Body of pancreas (tissue), 4 donors: Measurements from ENCODE around the gene S1PR3. TPM values are rescaled to one million over a fixed set of nuclear protein-coding genes. Genes with fewer than 3 reads are reported as not detected.

Source experiments
- ATAC-seq: fragments of 150-250 bp; one replicate; pipeline ENCODE4 v1.9.1; 2016
- DNase-seq, 4 donors: peaks; one replicate each; pipeline ENCODE4 v3.0.0-alpha.2; 2019
- H3K27ac ChIP-seq, 4 donors: fragments of 200-600 bp; sonication (generic); 1 replicate in 3 of 4; 2 replicates in 1 of 4; pipeline versions ENCODE4 v1.5.1 to v1.6.1; 2016 to 2019; ENCODE audit warnings: mild to moderate bottlenecking in 1 of 4, mixed read lengths in 1 of 4, moderate library complexity in 1 of 4
- H3K27me3 ChIP-seq, 2 donors: fragments of 200-600 bp; sonication (generic); one replicate each; pipeline ENCODE4 v1.6.0; 2016; ENCODE audit warnings: mild to moderate bottlenecking in 1 of 2
- H3K36me3 ChIP-seq, 2 donors: fragments of 200-600 bp; sonication (generic); replicated peaks in 1 of 2; 2 replicates each; pipeline ENCODE4 v1.5.1; 2016; ENCODE audit warnings: low read depth in 2 of 2; ENCODE audit not compliant: insufficient read depth in 1 of 2
- H3K4me1 ChIP-seq: fragments of 200-600 bp; sonication (generic); one replicate; pipeline ENCODE4 v1.6.0; 2016
- H3K4me3 ChIP-seq, 2 donors: fragments of 200-600 bp; sonication (generic); 1 replicate in 1 of 2; 2 replicates in 1 of 2; pipeline ENCODE4 v1.5.1; 2016 to 2019
- H3K9me3 ChIP-seq, 3 donors: fragments of 200-600 bp; sonication (generic); 1 replicate in 2 of 3; 2 replicates in 1 of 3; pipeline ENCODE4 v1.5.1; 2016
- CTCF ChIP-seq, 7 experiments: fragments of 450-650 bp in 4 of 7; fragments of 200-600 bp in 3 of 7; sonication (generic) in 3 of 7; IDR thresholded peaks; one replicate each; pipeline ENCODE4 v1.5.1; 2016 to 2019; ENCODE audit warnings: antibody characterized with exemption in 7 of 7
- POLR2A ChIP-seq, 3 donors: fragments of 450-650 bp; IDR thresholded peaks; one replicate each; pipeline ENCODE4 v1.6.1; 2016; ENCODE audit warnings: antibody characterized with exemption in 3 of 3, mild to moderate bottlenecking in 2 of 3
- WGBS, 2 donors: methylation state at CpG; one replicate each; pipeline ENCODE4 v1.1.5; 2017; 5-methylcytosine and 5-hydroxymethylcytosine counted together
- intact Hi-C: fragments of 100-400 bp; cut with DNase I; formaldehyde crosslinking; loops from one replicate; pipeline ENCODE4 v1.15.1; 2023
- total RNA-seq, 2 donors: library from RNA; depleted of rRNA; stranded (reverse); fragments of >200 nt; gene quantifications; one replicate each; pipeline ENCODE4 v1.1.0, GENCODE V29; 2016

The S1PR3 gene
- total RNA-seq, 2 donors from 2014 or later: 2.3 to 6.6 TPM

DNA sequence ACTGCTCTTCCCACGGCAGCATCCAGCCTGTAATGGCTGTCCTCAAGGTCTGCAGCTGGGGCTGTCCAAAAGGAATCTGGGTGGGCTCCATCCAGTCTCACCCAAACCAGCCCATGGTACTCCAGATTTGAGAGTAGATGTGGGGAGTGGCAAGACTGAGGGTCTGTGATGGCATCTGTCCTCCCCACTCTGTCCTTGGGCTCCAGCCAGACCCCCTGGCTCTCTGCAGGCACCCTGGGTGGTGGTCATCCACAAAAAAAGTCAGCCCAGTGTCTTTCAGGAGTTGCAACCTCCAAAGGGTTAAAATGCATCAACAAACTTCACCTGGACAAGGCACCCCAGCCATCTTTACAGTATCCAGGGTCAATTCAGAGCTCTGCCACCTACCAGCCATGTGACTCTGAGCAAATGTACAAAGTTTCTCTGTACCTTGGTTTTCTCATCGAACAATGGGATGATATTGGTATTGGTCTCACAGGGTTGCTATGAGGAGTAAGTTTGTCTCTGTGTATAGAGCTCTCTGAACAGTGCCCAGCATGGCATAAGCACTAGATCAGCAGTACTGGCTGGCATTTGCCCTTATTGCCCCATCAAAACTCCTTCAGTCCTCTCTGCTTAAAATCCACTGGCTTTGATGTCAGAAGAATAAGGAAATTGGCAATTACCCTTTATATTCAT, 7.3 kb upstream of the S1PR3 start:
- ATAC-seq: no peak
- Histone ChIP-seq H3K36me3 (no peaks in the 10 kb centered on the region), H3K27ac (no peak overlapping the region), H3K4me3 (no peak overlapping the region), H3K27me3 (no peaks in the 10 kb centered on the region), H3K9me3 (no peaks in the 10 kb centered on the region), H3K4me1 (no peaks in the 10 kb centered on the region)
- TF ChIP-seq CTCF (IDR thresholded peaks at IDR 0.05) (no peak), POLR2A (IDR thresholded peaks at IDR 0.05) (no peak)
- 54 to 83% methylated on average over 2 of the region's 2 CpGs for WGBS, 2 donors
- intact Hi-C loops: no loop called here
- DNase-seq: no peak

GRCh38 chr9:88984543-88984883, 6.8 kb upstream of the S1PR3 start:
- Histone ChIP-seq H3K4me3 (no peak overlapping the region), H3K36me3 (no peaks in the 10 kb centered on the region), H3K27me3 (no peaks in the 10 kb centered on the region), H3K9me3 (no peaks in the 10 kb centered on the region), H3K27ac (no peak overlapping the region), H3K4me1 (no peaks in the 10 kb centered on the region)
- intact Hi-C loops: no loop called here
- TF ChIP-seq POLR2A (IDR thresholded peaks at IDR 0.05) (no peak), CTCF (IDR thresholded peaks at IDR 0.05) (no peak)
- ATAC-seq (no peak), DNase-seq (no peak)
- WGBS, 2 donors: 73 to 75% methylated on average over 4 of the region's 4 CpGs

DNA sequence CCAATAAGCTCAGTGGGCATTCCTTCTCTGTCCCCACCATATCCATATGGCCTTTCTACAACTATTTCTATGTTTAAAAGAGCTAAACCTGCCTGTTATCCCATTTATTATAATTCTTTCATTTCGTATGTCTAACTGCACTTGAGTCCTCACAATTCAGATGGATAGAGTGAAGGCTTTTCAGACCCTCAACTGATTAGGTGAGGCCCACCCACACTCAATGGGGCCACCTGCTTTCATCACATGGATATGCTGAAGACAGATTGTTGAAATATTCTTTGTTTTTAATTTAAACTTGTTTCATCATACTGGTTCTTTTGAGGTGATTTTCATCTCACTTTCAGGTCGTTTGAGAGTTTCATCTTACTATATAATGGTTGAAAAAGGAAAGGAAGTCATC, 5.7 kb upstream of the S1PR3 start:
- no peaks in the 10 kb centered on the region for H3K9me3 ChIP-seq
- ATAC-seq (no peak), DNase-seq (no peak)
- intact Hi-C loops: no loop called here
- H3K4me3 ChIP-seq: no peak overlapping the region
- no peak overlapping the region for H3K27ac ChIP-seq
- no peaks in the 10 kb centered on the region for H3K27me3 ChIP-seq
- peaks cover 1% of the 10 kb centered on the region for H3K4me1 ChIP-seq
- no peaks in the 10 kb centered on the region for H3K36me3 ChIP-seq
- no peak for TF ChIP-seq POLR2A (IDR thresholded peaks at IDR 0.05)
- no peak for TF ChIP-seq CTCF (IDR thresholded peaks at IDR 0.05)
- 58 to 63% methylated on average over 2 of the region's 2 CpGs for WGBS, 2 donors

GRCh38 chr9:88986776-88987175, 4.5 kb upstream of the S1PR3 start:
- Histone ChIP-seq H3K4me1 (peaks cover 8% of the 10 kb centered on the region), H3K4me3 (no peak overlapping the region), H3K9me3 (no peaks in the 10 kb centered on the region), H3K27me3 (no peaks in the 10 kb centered on the region), H3K36me3 (no peaks in the 10 kb centered on the region), H3K27ac (no peak overlapping the region)
- whole genome bisulfite sequencing, 2 donors: 79 to 80% methylated on average over 3 of the region's 3 CpGs
- no peak for ATAC-seq
- intact Hi-C loops: no loop called here
- TF ChIP-seq CTCF (IDR thresholded peaks at IDR 0.05) (no peak), POLR2A (IDR thresholded peaks at IDR 0.05) (no peak)
- DNase-seq: no peak

DNA sequence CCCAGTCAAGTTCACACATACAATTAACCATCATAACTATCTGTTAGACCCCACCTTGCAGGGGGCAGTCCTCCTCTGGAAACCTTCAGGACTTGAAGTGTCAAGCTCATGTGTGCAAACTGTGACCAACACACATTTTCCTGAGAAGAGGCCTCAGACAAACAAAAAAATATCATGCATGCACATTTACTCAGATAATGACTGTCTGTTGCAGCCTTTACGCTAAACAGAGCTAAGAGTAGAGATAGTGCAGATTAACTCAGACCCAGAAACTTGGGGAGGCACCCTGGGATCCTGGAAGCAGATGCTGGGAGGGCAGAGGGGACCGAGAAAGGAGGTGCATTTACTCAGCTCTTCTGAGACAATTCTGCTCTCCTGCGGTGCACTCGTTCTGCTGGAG, 3.6 kb upstream of the S1PR3 start:
- H3K9me3 ChIP-seq: no peaks in the 10 kb centered on the region
- TF ChIP-seq POLR2A (IDR thresholded peaks at IDR 0.05) (no peak), CTCF (IDR thresholded peaks at IDR 0.05) (no peak)
- intact Hi-C loops: no loop called here
- DNase-seq: no peak
- H3K4me1 ChIP-seq: peaks cover 17% of the 10 kb centered on the region
- no peaks in the 10 kb centered on the region for H3K36me3 ChIP-seq
- WGBS, 2 donors: 63 to 85% methylated on average over 4 of the region's 4 CpGs
- H3K4me3 ChIP-seq: no peak overlapping the region
- no peak overlapping the region for H3K27ac ChIP-seq
- no peaks in the 10 kb centered on the region for H3K27me3 ChIP-seq
- no peak for ATAC-seq
